Keratinocyte (primary cell): Measurements from ENCODE around the gene DNM2. TPM values are rescaled to one million over a fixed set of nuclear protein-coding genes. Genes with fewer than 3 reads are reported as not detected.

ENCODE experiments used
- DNase-seq: peaks from one replicate; pipeline ENCODE4 v3.0.0-alpha.2; 2011; ENCODE audit warnings: low read depth, missing footprints, low spot score
- FAIRE-seq: peaks from 2 replicates; lab custom pipeline; 2011; peaks lifted over from hg19 to GRCh38; lab: Jason Lieb, UNC
- H2AFZ ChIP-seq: 2 replicates; pipeline ENCODE4 v1.6.0; 2012; ENCODE audit warnings: low read length, control low read depth, inconsistent platforms; ENCODE audit not compliant: control insufficient read depth
- H3K27ac ChIP-seq: 2 replicates; pipeline ENCODE4 v1.5.1; 2011; ENCODE audit warnings: low read length; ENCODE audit not compliant: control insufficient read depth, insufficient read depth
- H3K27me3 ChIP-seq: 3 replicates; pipeline ENCODE4 v1.6.0; 2011; ENCODE audit warnings: low read length; ENCODE audit not compliant: control insufficient read depth, insufficient read depth; ENCODE audit errors: extremely low read depth
- H3K36me3 ChIP-seq, 2 experiments: 2 replicates in 1 of 2; 3 replicates in 1 of 2; pipeline ENCODE4 v1.5.1; 2011; ENCODE audit warnings: low read length in 2 of 2, mild to moderate bottlenecking in 1 of 2; ENCODE audit not compliant: control insufficient read depth in 2 of 2, insufficient read depth in 2 of 2; ENCODE audit errors: extremely low read depth in 1 of 2
- H3K4me1 ChIP-seq: 3 replicates; pipeline ENCODE4 v1.5.1; 2011; ENCODE audit warnings: low read length; ENCODE audit not compliant: control insufficient read depth, insufficient read depth; ENCODE audit errors: extremely low read depth
- H3K4me2 ChIP-seq: 3 replicates; pipeline ENCODE4 v1.6.0; 2011; ENCODE audit warnings: low read depth, low read length; ENCODE audit not compliant: control insufficient read depth, insufficient read depth; ENCODE audit errors: extremely low read depth
- H3K4me3 ChIP-seq, 3 experiments: fragments of 200-600 bp in 1 of 3; sonication (generic) in 1 of 3; 2 replicates in 2 of 3; 3 replicates in 1 of 3; pipeline ENCODE4 v1.5.1; 2011 to 2016; ENCODE audit warnings: low read length in 3 of 3, mild to moderate bottlenecking in 3 of 3, control low read depth in 2 of 3, inconsistent platforms in 1 of 3, low read depth in 1 of 3, mixed read lengths in 1 of 3, mixed run types in 1 of 3, moderate library complexity in 1 of 3; ENCODE audit not compliant: control insufficient read depth in 2 of 3, insufficient read depth in 2 of 3; ENCODE audit errors: extremely low read depth in 1 of 3
- H3K79me2 ChIP-seq: 2 replicates; pipeline ENCODE4 v1.6.0; 2012; ENCODE audit warnings: low read length; ENCODE audit not compliant: control insufficient read depth, insufficient read depth
- H3K9ac ChIP-seq: 3 replicates; pipeline ENCODE4 v1.6.0; 2011; ENCODE audit warnings: low read length; ENCODE audit not compliant: control insufficient read depth, insufficient read depth; ENCODE audit errors: extremely low read depth
- H3K9me1 ChIP-seq: 3 replicates; pipeline ENCODE4 v1.6.0; 2011; ENCODE audit warnings: low read length; ENCODE audit not compliant: control insufficient read depth, insufficient read depth; ENCODE audit errors: extremely low read depth
- H3K9me3 ChIP-seq: 2 replicates; pipeline ENCODE4 v1.5.1; 2012; ENCODE audit warnings: low read depth, low read length; ENCODE audit not compliant: control insufficient read depth
- H4K20me1 ChIP-seq: 3 replicates; pipeline ENCODE4 v1.6.0; 2011; ENCODE audit warnings: low read length; ENCODE audit not compliant: control insufficient read depth, insufficient read depth; ENCODE audit errors: extremely low read depth
- EZH2 ChIP-seq: IDR thresholded peaks from one replicate; pipeline ENCODE4 v1.6.1; 2012; ENCODE audit warnings: inconsistent platforms, mild to moderate bottlenecking, low read length, moderate library complexity
- dilution Hi-C: fragments of 300-500 bp; cut with MboI; formaldehyde crosslinking; loops from one replicate; pipeline ENCODE4 v1.7.0; 2020; ENCODE audit warnings: low sequenced_read_pairs; ENCODE audit not compliant: extremely low pct_ligation_motif_present
- polyA plus RNA-seq, 5 experiments: library from polyadenylated mRNA; depleted of rRNA in 3 of 5; stranded (reverse) in 3 of 5; stranded (forward) in 1 of 5; unstranded in 1 of 5; fragments of >200 nt; gene quantifications; 1 replicate in 1 of 5; 2 replicates in 3 of 5; 3 replicates in 1 of 5; pipeline versions ENCODE4 v1.2.1 to v1.2.3, GENCODE V29; 2011 to 2012; ENCODE audit warnings: missing spikeins in 2 of 5, low read depth in 1 of 5, low replicate concordance in 1 of 5
- TF ChIP-seq, protein P1 (sequence below), 3 experiments: IDR thresholded peaks in 1 of 3; conservative IDR thresholded peaks in 1 of 3; optimal IDR thresholded peaks in 1 of 3; 2 replicates in 2 of 3; 3 replicates in 1 of 3; pipeline versions ENCODE3 to v1.5.1; 2011; ENCODE audit warnings: low read length in 3 of 3, mild to moderate bottlenecking in 3 of 3, moderate library complexity in 2 of 3, control low read depth in 1 of 3, inconsistent platforms in 1 of 3; ENCODE audit not compliant: insufficient read depth in 2 of 3; ENCODE audit errors: extremely low read depth in 1 of 3

Gene DNM2
- polyA plus RNA-seq, 1 donor (not counting 4 experiments of a cell fraction or from before 2014, with no cell fraction given), result 60.1 TPM

GRCh38 chr19:10842788-10843187, 124.9 kb downstream of the DNM2 start:
- no peak overlapping the region for H3K9ac ChIP-seq
- no peaks in the 10 kb centered on the region for H4K20me1 ChIP-seq
- H3K4me2 ChIP-seq, result no peak overlapping the region
- TF ChIP-seq, protein P1, sequence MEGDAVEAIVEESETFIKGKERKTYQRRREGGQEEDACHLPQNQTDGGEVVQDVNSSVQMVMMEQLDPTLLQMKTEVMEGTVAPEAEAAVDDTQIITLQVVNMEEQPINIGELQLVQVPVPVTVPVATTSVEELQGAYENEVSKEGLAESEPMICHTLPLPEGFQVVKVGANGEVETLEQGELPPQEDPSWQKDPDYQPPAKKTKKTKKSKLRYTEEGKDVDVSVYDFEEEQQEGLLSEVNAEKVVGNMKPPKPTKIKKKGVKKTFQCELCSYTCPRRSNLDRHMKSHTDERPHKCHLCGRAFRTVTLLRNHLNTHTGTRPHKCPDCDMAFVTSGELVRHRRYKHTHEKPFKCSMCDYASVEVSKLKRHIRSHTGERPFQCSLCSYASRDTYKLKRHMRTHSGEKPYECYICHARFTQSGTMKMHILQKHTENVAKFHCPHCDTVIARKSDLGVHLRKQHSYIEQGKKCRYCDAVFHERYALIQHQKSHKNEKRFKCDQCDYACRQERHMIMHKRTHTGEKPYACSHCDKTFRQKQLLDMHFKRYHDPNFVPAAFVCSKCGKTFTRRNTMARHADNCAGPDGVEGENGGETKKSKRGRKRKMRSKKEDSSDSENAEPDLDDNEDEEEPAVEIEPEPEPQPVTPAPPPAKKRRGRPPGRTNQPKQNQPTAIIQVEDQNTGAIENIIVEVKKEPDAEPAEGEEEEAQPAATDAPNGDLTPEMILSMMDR (optimal IDR thresholded peaks at IDR 0.05 in 1 of 3, IDR thresholded peaks at IDR 0.05 in 1 of 3, conservative IDR thresholded peaks at IDR 0.05 in 1 of 3; ENCODE audit: extremely low read depth in 1 of 3, insufficient read depth in 2 of 3, low read length in 3 of 3), result no peak
- no peak for TF ChIP-seq EZH2
- DNase-seq (no peak), FAIRE-seq (no peak)
- H3K4me1 ChIP-seq, result no peaks in the 10 kb centered on the region
- no peaks in the 10 kb centered on the region for H3K9me3 ChIP-seq
- H3K9me1 ChIP-seq, result no peaks in the 10 kb centered on the region
- no peak overlapping the region for H3K27ac ChIP-seq
- H3K79me2 ChIP-seq, result no peaks in the 10 kb centered on the region
- H3K36me3 ChIP-seq, result no peaks in the 10 kb centered on the region
- dilution Hi-C loops, result no loop called here
- H3K27me3 ChIP-seq, result no peaks in the 10 kb centered on the region
- H2AFZ ChIP-seq, result no peak overlapping the region
- H3K4me3 ChIP-seq, result no peak overlapping the region

- H3K27me3 ChIP-seq, result no peaks in the 10 kb centered on the region
- DNase-seq, result no peak
- dilution Hi-C loops, result no loop called here
- H3K9me1 ChIP-seq, result no peaks in the 10 kb centered on the region
- no peaks in the 10 kb centered on the region for H3K36me3 ChIP-seq
- no peak for TF ChIP-seq EZH2
- TF ChIP-seq, protein P1 (optimal IDR thresholded peaks at IDR 0.05 in 1 of 3, IDR thresholded peaks at IDR 0.05 in 1 of 3, conservative IDR thresholded peaks at IDR 0.05 in 1 of 3; ENCODE audit: extremely low read depth in 1 of 3, insufficient read depth in 2 of 3, low read length in 3 of 3), result no peak
- no peak for FAIRE-seq
- no peak overlapping the region for H2AFZ ChIP-seq
- no peak overlapping the region for H3K4me3 ChIP-seq
- H3K9ac ChIP-seq, result no peak overlapping the region
- no peaks in the 10 kb centered on the region for H4K20me1 ChIP-seq
- H3K9me3 ChIP-seq, result no peaks in the 10 kb centered on the region
- H3K79me2 ChIP-seq, result no peaks in the 10 kb centered on the region
- no peaks in the 10 kb centered on the region for H3K4me1 ChIP-seq
- H3K27ac ChIP-seq, result no peak overlapping the region
- H3K4me2 ChIP-seq, result no peak overlapping the region
Measured at GRCh38 chr19:10846500-10847202, 128.8 kb downstream of the DNM2 start.
